ENCODE data around the gene LILRA2. TPM values are rescaled to one million over a fixed set of nuclear protein-coding genes. Genes with fewer than 3 reads are reported as not detected.
"Not testable (repeated sequence)": the region's sequence is repeated elsewhere in the genome, so short reads cannot be mapped to it uniquely, and the experiment has no call there.

The LILRA2 gene
- total RNA-seq, 1 donor from 2014 or later, result not detected

DNA sequence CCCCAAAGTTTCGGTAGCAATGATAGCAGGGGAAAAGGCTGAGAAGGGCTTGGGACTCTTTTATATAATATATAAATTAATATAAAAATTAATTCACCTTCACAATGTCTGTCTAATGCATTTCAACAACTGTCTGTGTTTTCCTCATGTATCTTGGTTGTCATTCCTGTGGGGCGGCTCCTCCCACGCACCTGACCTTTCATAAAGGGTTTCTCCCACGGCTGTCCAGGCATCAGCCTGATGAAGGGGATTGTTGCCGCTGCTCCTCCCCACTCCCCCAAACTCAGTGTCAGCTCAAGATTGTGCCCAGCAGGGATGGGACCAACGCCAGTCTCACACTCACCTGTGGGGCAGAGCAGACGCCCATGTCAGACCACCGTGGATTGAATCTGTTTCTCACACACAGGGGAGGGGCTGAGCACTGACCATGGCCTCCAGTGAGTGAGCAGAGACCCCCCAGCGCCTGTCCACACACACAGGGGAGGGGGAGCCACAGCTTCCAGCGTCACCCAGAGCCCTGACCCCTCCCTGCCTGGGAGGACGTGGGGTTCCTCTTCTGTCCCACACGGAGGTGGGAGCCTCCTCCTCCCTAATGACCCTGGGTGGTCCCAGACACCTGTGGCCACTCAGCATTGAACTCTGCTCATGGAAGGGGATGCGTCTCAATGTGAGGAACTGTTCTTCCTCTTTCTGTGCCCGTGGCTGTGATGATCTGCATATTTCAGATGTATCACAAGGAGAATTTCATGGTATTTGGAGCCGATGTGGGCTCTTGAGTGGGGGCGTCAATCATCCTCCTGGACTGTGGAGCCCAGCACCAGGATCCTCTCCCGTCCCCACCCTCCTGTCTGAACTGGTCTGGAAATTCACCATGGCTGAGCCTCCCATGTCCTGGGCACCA, 1.6 kb upstream of the LILRA2 start:
- intact Hi-C loops (cut with micrococcal nuclease), result not testable (repeated sequence)

GRCh38 chr19:54572696-54573311, 786 bp upstream of the LILRA2 start:
- intact Hi-C loops (cut with micrococcal nuclease), result no loop called here

GRCh38 chr19:54574051-54574450, 461 bp downstream of the LILRA2 start:
- intact Hi-C loops (cut with micrococcal nuclease), result no loop called here

DNA sequence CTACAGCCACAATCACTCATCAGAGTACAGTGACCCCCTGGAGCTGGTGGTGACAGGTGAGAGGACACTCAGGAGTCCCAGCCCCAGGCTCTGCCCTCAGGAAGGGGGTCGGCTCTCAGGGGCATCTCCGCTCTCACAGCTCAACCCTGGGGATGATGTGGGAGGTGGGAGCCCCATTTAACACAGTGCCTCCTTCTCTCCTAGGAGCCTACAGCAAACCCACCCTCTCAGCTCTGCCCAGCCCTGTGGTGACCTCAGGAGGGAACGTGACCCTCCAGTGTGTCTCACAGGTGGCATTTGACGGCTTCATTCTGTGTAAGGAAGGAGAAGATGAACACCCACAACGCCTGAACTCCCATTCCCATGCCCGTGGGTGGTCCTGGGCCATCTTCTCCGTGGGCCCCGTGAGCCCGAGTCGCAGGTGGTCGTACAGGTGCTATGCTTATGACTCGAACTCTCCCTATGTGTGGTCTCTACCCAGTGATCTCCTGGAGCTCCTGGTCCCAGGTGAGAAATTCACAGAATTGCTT, 1.0 kb downstream of the LILRA2 start:
- intact Hi-C loops (cut with micrococcal nuclease), result no loop called here

GRCh38 chr19:54575205-54575604, 1.6 kb downstream of the LILRA2 start:
- intact Hi-C loops (cut with micrococcal nuclease), result not testable (repeated sequence)

GRCh38 chr19:54576411-54576976, 2.9 kb downstream of the LILRA2 start:
- intact Hi-C loops (cut with micrococcal nuclease), result no loop called here

DNA sequence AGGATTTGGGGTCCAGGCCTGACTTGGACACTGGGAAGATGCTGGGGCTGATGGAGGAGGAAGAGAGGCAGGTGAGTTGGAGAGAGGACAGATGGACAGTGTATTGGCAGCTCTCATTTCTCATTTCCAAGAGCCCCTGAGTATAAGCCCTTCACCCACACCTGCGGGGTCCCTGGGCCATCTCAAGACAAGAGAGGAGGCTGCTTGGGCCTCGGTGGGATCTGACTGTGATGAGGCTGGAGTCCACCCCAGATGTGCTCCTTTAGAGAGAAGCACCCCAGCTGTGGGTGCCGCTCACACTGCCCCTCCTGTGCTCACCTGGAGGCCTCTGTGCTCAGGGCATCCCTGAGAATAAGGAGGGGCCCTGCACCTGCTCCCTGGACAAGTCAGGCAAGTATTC, 3.7 kb downstream of the LILRA2 start:
- intact Hi-C loops (cut with micrococcal nuclease), result no loop called here

DNA sequence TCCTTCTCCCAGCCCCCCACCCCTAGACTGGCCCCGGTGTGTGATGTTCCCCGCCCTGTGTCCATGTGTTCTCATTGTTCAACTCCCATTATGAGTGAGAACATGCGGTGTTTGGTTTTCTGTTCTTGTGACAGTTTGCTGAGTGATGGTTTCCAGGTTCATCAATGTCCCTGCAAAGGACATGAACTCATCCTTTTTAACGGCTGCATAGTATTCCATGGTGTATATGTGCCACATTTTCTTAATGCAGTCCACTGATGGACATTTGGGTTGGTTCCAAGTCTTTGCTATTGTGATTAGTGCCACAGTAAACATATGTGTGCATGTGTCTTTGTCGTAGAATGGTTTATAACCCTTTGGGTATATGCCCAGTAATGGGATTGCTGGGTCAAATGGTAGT, 4.7 kb downstream of the LILRA2 start:
- intact Hi-C loops (cut with micrococcal nuclease), result not testable (repeated sequence)

GRCh38 chr19:54586397-54586796, 12.8 kb downstream of the LILRA2 start:
- intact Hi-C loops (cut with micrococcal nuclease), result no loop called here

GRCh38 chr19:54587026-54587425, 13.4 kb downstream of the LILRA2 start:
- intact Hi-C loops (cut with micrococcal nuclease), result no loop called here

DNA sequence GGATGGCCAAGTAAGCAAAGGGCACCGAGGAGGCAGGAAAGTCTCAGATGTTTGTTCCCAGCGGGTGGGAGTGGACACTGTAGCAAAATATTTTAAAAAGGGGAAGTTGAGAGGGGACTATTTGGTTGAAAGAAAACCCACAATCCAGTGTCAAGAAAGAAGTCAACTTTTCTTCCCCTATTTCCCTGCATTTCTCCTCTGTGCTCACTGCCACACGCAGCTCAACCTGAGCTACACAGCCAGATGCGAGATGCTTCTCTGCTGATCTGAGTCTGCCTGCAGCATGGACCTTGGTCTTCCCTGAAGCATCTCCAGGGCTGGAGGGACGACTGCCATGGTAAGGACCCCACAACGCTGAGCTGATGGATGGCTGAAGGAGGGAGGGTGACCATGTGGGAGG, 19.9 kb downstream of the LILRA2 start, which contains the start of gene LILRA1:
TSS of gene LILRA1 (plus strand) at position 188 of the 400 bp plus-strand sequence. CDS start 613 bp downstream, outside the sequence.
- intact Hi-C loops (cut with micrococcal nuclease), result not testable (repeated sequence)

DNA sequence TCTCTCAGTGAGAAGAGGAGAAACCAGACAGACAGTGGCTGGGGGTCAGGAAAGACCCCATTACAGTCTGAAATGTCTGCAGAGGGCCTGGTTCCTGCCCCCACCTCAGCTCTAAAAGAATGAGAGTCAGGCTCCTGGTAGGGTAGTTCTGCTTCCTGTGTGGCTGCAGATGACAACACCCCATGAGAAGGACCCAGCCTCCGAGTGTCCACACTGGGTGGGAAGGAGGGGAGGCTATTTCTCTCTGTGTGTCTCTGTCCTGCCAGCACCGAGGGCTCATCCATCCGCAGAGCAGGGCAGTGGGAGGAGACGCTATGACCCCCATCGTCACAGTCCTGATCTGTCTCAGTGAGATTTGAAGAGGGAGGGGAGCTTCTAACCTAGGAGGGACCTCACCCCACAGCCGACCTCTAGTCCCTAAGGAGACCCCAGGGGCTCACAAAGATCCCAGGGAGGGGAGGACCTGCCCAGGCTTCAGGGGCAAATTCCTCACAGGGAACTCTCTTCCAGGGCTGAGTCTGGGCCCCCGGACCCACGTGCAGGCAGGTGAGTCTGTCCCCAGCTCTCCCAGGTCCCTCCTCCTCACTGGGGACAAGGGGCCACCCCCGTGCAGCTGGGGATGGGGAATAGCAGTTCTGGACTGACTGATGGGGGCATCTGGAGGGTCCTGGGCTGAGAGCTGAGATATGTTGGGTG, 20.5 kb downstream of the LILRA2 start:
- intact Hi-C loops (cut with micrococcal nuclease), result not testable (repeated sequence)

DNA sequence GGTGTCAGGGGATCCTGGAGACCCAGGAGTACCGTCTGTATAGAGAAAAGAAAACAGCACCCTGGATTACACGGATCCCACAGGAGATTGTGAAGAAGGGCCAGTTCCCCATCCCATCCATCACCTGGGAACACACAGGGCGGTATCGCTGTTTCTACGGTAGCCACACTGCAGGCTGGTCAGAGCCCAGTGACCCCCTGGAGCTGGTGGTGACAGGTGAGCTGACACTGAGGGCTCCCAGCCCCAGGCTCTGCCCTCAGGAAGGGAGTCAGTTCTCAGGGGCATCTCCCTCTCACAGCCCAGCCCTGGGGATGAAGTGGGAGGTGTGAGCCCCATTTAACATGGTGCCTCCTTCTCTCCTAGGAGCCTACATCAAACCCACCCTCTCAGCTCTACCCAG, 21.1 kb downstream of the LILRA2 start:
- intact Hi-C loops (cut with micrococcal nuclease), result no loop called here

GRCh38 chr19:54595680-54596436, 22.3 kb downstream of the LILRA2 start:
- intact Hi-C loops (cut with micrococcal nuclease), result not testable (repeated sequence)

DNA sequence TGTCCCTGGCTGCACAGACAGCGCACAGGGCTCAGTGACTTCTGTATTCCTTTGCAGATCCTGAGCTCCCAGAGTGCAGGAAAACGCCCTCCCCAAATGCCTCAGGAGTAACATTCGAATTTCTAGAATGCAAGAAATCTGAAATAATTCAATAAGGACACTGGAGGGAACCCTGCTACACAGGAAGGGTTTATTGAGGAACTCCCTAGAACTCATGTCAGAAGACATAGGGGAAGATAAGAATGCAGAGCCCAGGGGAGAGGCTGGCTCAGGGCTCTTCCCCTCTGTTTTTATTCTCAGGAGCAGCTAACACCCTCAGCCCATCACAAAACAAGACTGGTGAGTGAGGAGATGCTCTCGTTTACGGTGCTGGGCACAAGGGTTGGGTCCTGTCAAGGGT, 26.6 kb downstream of the LILRA2 start:
- intact Hi-C loops (cut with micrococcal nuclease), result no loop called here

GRCh38 chr19:54606230-54606629, 32.6 kb downstream of the LILRA2 start:
- intact Hi-C loops (cut with micrococcal nuclease), result no loop called here

DNA sequence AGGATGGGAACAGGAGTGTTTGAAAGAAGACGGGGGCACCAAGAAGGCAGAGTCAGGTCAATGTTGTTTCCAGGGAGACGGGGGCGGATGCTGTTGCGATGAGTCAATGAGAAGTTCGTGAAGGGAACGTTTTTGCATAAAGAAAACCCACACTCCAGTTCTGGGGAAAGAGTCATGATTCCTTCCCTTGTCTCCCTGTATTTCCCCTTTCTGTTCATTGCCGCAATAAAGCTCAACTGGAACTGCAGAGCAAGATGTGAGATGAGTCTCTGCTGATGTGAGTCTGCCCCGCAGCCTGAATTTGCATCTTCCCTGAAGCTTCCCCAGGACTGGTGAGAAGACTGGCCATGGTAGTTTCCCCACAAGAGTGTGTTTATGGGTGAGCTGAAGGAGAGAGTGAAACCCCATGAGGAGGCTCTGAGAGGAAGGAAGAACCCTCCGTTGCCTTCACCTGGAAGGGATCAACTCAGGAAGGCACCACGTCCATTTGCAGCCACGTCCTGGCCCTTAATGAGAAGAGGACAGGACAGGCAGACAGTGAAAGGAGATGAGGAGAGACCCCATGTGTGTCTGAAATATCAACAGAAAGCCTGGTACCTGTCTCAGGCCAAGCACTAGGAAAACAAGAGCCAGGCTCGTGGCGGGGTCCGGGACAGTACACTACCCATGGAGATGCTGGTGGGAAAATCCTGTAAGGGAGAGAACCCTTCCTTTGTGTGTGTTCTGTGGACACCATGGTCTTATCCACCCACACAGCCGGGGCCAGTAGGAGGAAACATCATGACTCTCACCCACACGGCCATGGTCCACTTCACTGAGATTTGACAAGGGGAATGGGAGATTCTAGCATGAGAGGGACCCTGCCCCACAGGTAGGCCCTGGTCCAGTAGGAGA, 33.5 kb downstream of the LILRA2 start:
- intact Hi-C loops (cut with micrococcal nuclease), result no loop called here

DNA sequence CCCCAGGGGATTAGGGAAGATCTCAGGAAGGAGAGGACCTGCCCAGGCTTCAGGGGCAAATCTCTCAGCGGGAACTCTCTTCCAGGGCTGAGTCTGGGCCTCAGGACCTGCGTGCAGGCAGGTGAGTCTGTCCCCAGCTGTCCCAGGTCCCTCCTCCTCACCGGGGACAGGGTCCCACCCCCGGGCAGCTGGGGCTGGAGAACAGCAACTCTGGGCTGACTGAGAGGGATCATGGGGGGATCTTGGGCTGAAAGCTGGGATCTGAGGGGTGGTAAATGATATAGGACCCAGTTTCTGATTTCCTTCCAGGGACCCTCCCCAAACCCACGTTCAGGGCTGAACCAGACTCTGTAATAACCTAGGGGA, 34.2 kb downstream of the LILRA2 start:
- intact Hi-C loops (cut with micrococcal nuclease), result no loop called here

- intact Hi-C loops (cut with micrococcal nuclease), result no loop called here
Observed at GRCh38 chr19:54608205-54608604, 34.6 kb downstream of the LILRA2 start.

DNA sequence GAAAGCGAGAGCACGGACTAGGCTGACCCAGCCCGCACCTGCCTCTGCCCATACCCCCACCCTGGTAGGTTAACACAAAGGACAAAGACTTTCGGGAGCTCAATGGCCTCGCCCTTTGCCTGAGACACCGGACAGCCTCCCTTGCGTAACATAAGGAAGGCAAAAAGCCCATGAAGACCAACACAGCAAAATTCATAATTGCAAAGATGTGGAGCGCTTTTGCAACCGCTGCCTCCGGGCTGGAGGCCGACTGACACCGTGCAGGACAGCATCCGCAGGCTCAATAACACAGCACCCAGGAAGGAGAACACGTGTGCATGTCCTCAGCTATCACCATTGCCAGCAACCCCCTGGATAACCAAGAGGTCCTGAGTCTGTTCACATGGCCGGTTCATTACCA, 35.2 kb downstream of the LILRA2 start:
- intact Hi-C loops (cut with micrococcal nuclease), result no loop called here

Measured in T-helper 2 cell treated with Interferon-gamma antibody and Interleukin-4, amounts not matched to agents 100 ng/mL and 5 ng/mL, for 36 hours (primary cell).